ENCODE measurements around the gene UBE2K. TPM values are rescaled to one million over a fixed set of nuclear protein-coding genes. Genes with fewer than 3 reads are reported as not detected.
"Not testable (repeated sequence)": the region's sequence is repeated elsewhere in the genome, so short reads cannot be mapped to it uniquely, and the experiment has no call there.

Gene UBE2K
- total RNA-seq, 1 experiment from 2014 or later = 151 TPM

- H3K27ac Mint-ChIP-seq = no peak overlapping the region; a peak in 1 of 7 replicates
- no peak for DNase-seq
Observed at GRCh38 chr4:39649639-39650265, 48.2 kb upstream of the UBE2K start.

GRCh38 chr4:39651586-39651985, 46.4 kb upstream of the UBE2K start:
- not testable (repeated sequence) for H2BK12ac ChIP-seq (ENCODE audit: insufficient read length, low read depth, low read length); H3T11ph ChIP-seq (ENCODE audit: low read length); H2BK120ac ChIP-seq (ENCODE audit: low read depth, low read length, poor library complexity, severe bottlenecking); H2BK20ac ChIP-seq (ENCODE audit: low read depth, low read length, poor library complexity, severe bottlenecking); H2BK15ac ChIP-seq (ENCODE audit: low read depth, low read length); DNase-seq; H3K4ac ChIP-seq (ENCODE audit: low read depth, low read length); H4K8ac ChIP-seq (replicated peaks; ENCODE audit: insufficient read length, low read depth, low read length); H3K4me1 Mint-ChIP-seq; H3K27me3 ChIP-seq (ENCODE audit: insufficient read depth, low read length); H3K9me3 Mint-ChIP-seq; H2BK5ac ChIP-seq (ENCODE audit: insufficient read length, low read length); H3K23ac ChIP-seq (ENCODE audit: insufficient read length, low read depth, low read length); H3K23me2 ChIP-seq (ENCODE audit: insufficient read length, low read depth, low read length, poor library complexity, severe bottlenecking); H4K91ac ChIP-seq (ENCODE audit: insufficient read length, low read depth, low read length); H3K27ac Mint-ChIP-seq; H3K79me1 ChIP-seq (ENCODE audit: insufficient read depth, low read depth, low read length, poor library complexity, severe bottlenecking); H4K20me1 ChIP-seq (ENCODE audit: control insufficient read depth, insufficient read depth, insufficient read length); H3K36me3 Mint-ChIP-seq (ENCODE audit: insufficient read depth in 1 of 3, low read depth in 3 of 3); H3K4me2 ChIP-seq (ENCODE audit: insufficient read depth, insufficient read length, low read length); H3K4me1 ChIP-seq (ENCODE audit: insufficient read depth, low read length); H3K18ac ChIP-seq (ENCODE audit: insufficient read length, low read depth, low read length); H3K27ac ChIP-seq (ENCODE audit: insufficient read length, low read depth, low read length); H3K14ac ChIP-seq (ENCODE audit: insufficient read depth, low read length); H4K5ac ChIP-seq (ENCODE audit: insufficient read length, low read depth, low read length); H3K56ac ChIP-seq (ENCODE audit: insufficient read length, low read depth, low read length); H2AFZ ChIP-seq (ENCODE audit: low read length); H3K9me3 ChIP-seq (ENCODE audit: control insufficient read depth, low read depth, low read length); H3K9ac ChIP-seq (ENCODE audit: extremely low read depth, insufficient read length, low read length); H3K79me2 ChIP-seq (ENCODE audit: insufficient read depth, low read length); H3K4me3 Mint-ChIP-seq; H2AK5ac ChIP-seq (ENCODE audit: insufficient read length, low read length); H3K27me3 Mint-ChIP-seq (ENCODE audit: low read depth)
- no CpG with 5 or more reads among the region's 4 CpGs for WGBS (ENCODE audit: extremely low coverage, insufficient read length, low lambda C conversion rate)

More at GRCh38 chr4:39649639-39650265, 48.2 kb upstream of the UBE2K start:
- Histone ChIP-seq H3K27me3 (ENCODE audit: insufficient read depth, low read length) (no peaks in the 10 kb centered on the region), H3K4me2 (ENCODE audit: insufficient read depth, insufficient read length, low read length) (no peak overlapping the region), H3K56ac (ENCODE audit: insufficient read length, low read depth, low read length) (no peak overlapping the region), H4K91ac (ENCODE audit: insufficient read length, low read depth, low read length) (no peak overlapping the region), H3K27ac (ENCODE audit: insufficient read length, low read depth, low read length) (no peak overlapping the region), H3K79me2 (ENCODE audit: insufficient read depth, low read length) (no peaks in the 10 kb centered on the region), H3K4me1 (ENCODE audit: insufficient read depth, low read length) (no peaks in the 10 kb centered on the region), H2BK120ac (ENCODE audit: low read depth, low read length, poor library complexity, severe bottlenecking) (no peak overlapping the region), H2BK20ac (ENCODE audit: low read depth, low read length, poor library complexity, severe bottlenecking) (no peak overlapping the region), H2BK15ac (ENCODE audit: low read depth, low read length) (no peak overlapping the region), H2BK5ac (ENCODE audit: insufficient read length, low read length) (no peak overlapping the region), H2BK12ac (ENCODE audit: insufficient read length, low read depth, low read length) (no peak overlapping the region), H3K9me3 (ENCODE audit: control insufficient read depth, low read depth, low read length) (no peaks in the 10 kb centered on the region), H4K20me1 (ENCODE audit: control insufficient read depth, insufficient read depth, insufficient read length) (no peaks in the 10 kb centered on the region), H4K5ac (ENCODE audit: insufficient read length, low read depth, low read length) (no peak overlapping the region), H3K14ac (ENCODE audit: insufficient read depth, low read length) (no peak overlapping the region), H3K18ac (ENCODE audit: insufficient read length, low read depth, low read length) (no peak overlapping the region), H3K79me1 (ENCODE audit: insufficient read depth, low read depth, low read length, poor library complexity, severe bottlenecking) (no peaks in the 10 kb centered on the region), H2AK5ac (ENCODE audit: insufficient read length, low read length) (no peak overlapping the region), H2AFZ (ENCODE audit: low read length) (no peak overlapping the region), H3K23me2 (ENCODE audit: insufficient read length, low read depth, low read length, poor library complexity, severe bottlenecking) (no peaks in the 10 kb centered on the region), H3K23ac (ENCODE audit: insufficient read length, low read depth, low read length) (no peak overlapping the region), H4K8ac (replicated peaks; ENCODE audit: insufficient read length, low read depth, low read length) (no peak overlapping the region), H3K9ac (ENCODE audit: extremely low read depth, insufficient read length, low read length) (no peak overlapping the region), H3K4ac (ENCODE audit: low read depth, low read length) (no peak overlapping the region), H3T11ph (ENCODE audit: low read length) (no peak overlapping the region)
- H3K4me1 Mint-ChIP-seq = peaks cover 0 to 3% of the 10 kb centered on the region in 2 experiments; a peak in 1 of 4 replicates
- no peaks in the 10 kb centered on the region for H3K9me3 Mint-ChIP-seq
- no peaks in the 10 kb centered on the region for H3K27me3 Mint-ChIP-seq (ENCODE audit: low read depth)
- no peak for TF ChIP-seq CTCF (conservative IDR thresholded peaks at IDR 0.05)
- WGBS (ENCODE audit: extremely low coverage, insufficient read length, low lambda C conversion rate) = no CpG with 5 or more reads among the region's 2 CpGs
- no peak overlapping the region for H3K4me3 Mint-ChIP-seq
- peaks cover 0 to 5% (median 0%) of the 10 kb centered on the region in 3 experiments; a peak in 1 of 7 replicates for H3K36me3 Mint-ChIP-seq (ENCODE audit: insufficient read depth in 1 of 3, low read depth in 3 of 3)

Data from H9 (cell line).